Measurements from ENCODE around the gene HDAC4.

The HDAC4 gene

GRCh38 chr2:239216614-239217273 is 184.1 kb downstream of the HDAC4 start:
- DNase-seq (ENCODE audit: low read depth) = no peak

- DNase-seq (ENCODE audit: low read depth) = no peak
Observed at GRCh38 chr2:239215988-239216613, 184.7 kb downstream of the HDAC4 start.

GRCh38 chr2:239215136-239215925 is 185.5 kb downstream of the HDAC4 start:
- DNase-seq (ENCODE audit: low read depth) = no peak

- no peak for DNase-seq (ENCODE audit: low read depth)
Observed at GRCh38 chr2:239214725-239215124, 186.1 kb downstream of the HDAC4 start.

GRCh38 chr2:239213643-239214101 is 187.1 kb downstream of the HDAC4 start:
- DNase-seq (ENCODE audit: low read depth) = no peak

- DNase-seq (ENCODE audit: low read depth) = no peak
Observed at GRCh38 chr2:239212929-239213642, 187.7 kb downstream of the HDAC4 start.

- DNase-seq (ENCODE audit: low read depth) = no peak
Observed at GRCh38 chr2:239212121-239212928, 188.5 kb downstream of the HDAC4 start.

GRCh38 chr2:239211396-239212094 is 189.3 kb downstream of the HDAC4 start:
- DNase-seq (ENCODE audit: low read depth) = no peak

GRCh38 chr2:239209783-239210182 is 191.0 kb downstream of the HDAC4 start:
- no peak for DNase-seq (ENCODE audit: low read depth)

GRCh38 chr2:239208465-239209180 is 192.2 kb downstream of the HDAC4 start:
- DNase-seq (ENCODE audit: low read depth) = no peak

GRCh38 chr2:239206851-239207250 is 194.0 kb downstream of the HDAC4 start:
- no peak for DNase-seq (ENCODE audit: low read depth)

GRCh38 chr2:239206042-239206441 is 194.8 kb downstream of the HDAC4 start:
- no peak for DNase-seq (ENCODE audit: low read depth)

- DNase-seq (ENCODE audit: low read depth) = no peak
Observed at GRCh38 chr2:239204876-239205468, 195.8 kb downstream of the HDAC4 start.

- DNase-seq (ENCODE audit: low read depth) = no peak
Observed at GRCh38 chr2:239204136-239204875, 196.5 kb downstream of the HDAC4 start.

GRCh38 chr2:239203443-239204135 is 197.2 kb downstream of the HDAC4 start:
- no peak for DNase-seq (ENCODE audit: low read depth)

- no peak for DNase-seq (ENCODE audit: low read depth)
Observed at GRCh38 chr2:239202836-239203235, 198.0 kb downstream of the HDAC4 start.

GRCh38 chr2:239202343-239202742 is 198.5 kb downstream of the HDAC4 start:
- no peak for DNase-seq (ENCODE audit: low read depth)

GRCh38 chr2:239201884-239202283 is 198.9 kb downstream of the HDAC4 start:
- DNase-seq (ENCODE audit: low read depth) = no peak

GRCh38 chr2:239201531-239201876 is 199.3 kb downstream of the HDAC4 start:
- no peak for DNase-seq (ENCODE audit: low read depth)
